ENCODE data around the gene PRKAA1. TPM values are rescaled to one million over a fixed set of nuclear protein-coding genes. Genes with fewer than 3 reads are reported as not detected.
A peak's percentile ranks its signal among the peaks of the same experiment; 100 is the strongest.

Gene PRKAA1
- total and polyA plus RNA-seq, 2 of the 13 experiments (the other 11 are each of a cell fraction or from before 2014, with no cell fraction given), result 36.6 to 58.0 TPM

GRCh38 chr5:40827188-40827977 lies 29.2 kb upstream of the PRKAA1 start:
- no peak for FAIRE-seq
- CTCF ChIA-PET (ENCODE audit: low intra/inter-chr PET ratio, low total read pairs), result no interaction called here
- TF ChIP-seq HNRNPL (IDR thresholded peaks at IDR 0.05; ENCODE audit: low read depth, low read length) (no peak), RBFOX2 (IDR thresholded peaks at IDR 0.05; ENCODE audit: low read depth, low read length) (peak; percentile 20), POLR2A (IDR thresholded peaks at IDR 0.05; ENCODE audit: insufficient read depth in 1 of 2, low read depth in 2 of 2, low read length in 2 of 2) (peak in 1 of 2 experiments; percentile 23; a peak in 1 of 4 replicates), AGO2 (optimal IDR thresholded peaks at IDR 0.05; ENCODE audit: low read depth, low read length) (peak; percentile 63), POLR2G (IDR thresholded peaks at IDR 0.05; ENCODE audit: low read depth, low read length) (peak; percentile 15; the same call in 1 of the 2 replicates)
- BruUV-seq (replicated peaks), result no TSS peak
- H3K27ac ChIP-seq (ENCODE audit: extremely low read length, insufficient read depth, low read length), result no peak overlapping the region
- H3K27me3 ChIP-seq (ENCODE audit: control insufficient read depth in 1 of 2, insufficient read depth in 2 of 2, low read length in 2 of 2), result no peaks in the 10 kb centered on the region
- in situ Hi-C loops (cut with HindIII; ENCODE audit: extremely low pct_ligation_motif_present, low pct_unique_long_range_greater_than_20kb), result no loop called here
- no peak overlapping the region for H3K9ac ChIP-seq (ENCODE audit: insufficient read depth, low read depth, low read length)
- H2AFZ ChIP-seq (ENCODE audit: low read length), result no peak overlapping the region
- H3K9me3 ChIP-seq (ENCODE audit: low read length), result no peaks in the 10 kb centered on the region
- no peak for DNase-seq (ENCODE audit: low spot score)
- no peak for ATAC-seq
- WGBS (ENCODE audit: low lambda C conversion rate), result 96% methylated on average over 14 of the region's 14 CpGs
- no peak overlapping the region for H3K4me3 ChIP-seq (replicated peaks in 1 of 3; ENCODE audit: insufficient read depth in 1 of 3, low read depth in 2 of 3, low read length in 3 of 3)
- peaks cover 26% of the 10 kb centered on the region for H3K4me1 ChIP-seq (ENCODE audit: insufficient read depth, low read length)
- H3K4me2 ChIP-seq (ENCODE audit: low read depth, low read length), result no peak overlapping the region
- peaks cover 16 to 55% of the 10 kb centered on the region in 2 experiments for H3K36me3 ChIP-seq (replicated peaks in 1 of 2; ENCODE audit: control insufficient read depth in 1 of 2, insufficient read depth in 2 of 2, low read length in 2 of 2)
- peaks cover 1% of the 10 kb centered on the region for H3K79me2 ChIP-seq (ENCODE audit: insufficient read depth, low read length)
- intact Hi-C loops (cut with micrococcal nuclease; ENCODE audit: unreplicated experiment), result no loop called here
- POLR2A ChIA-PET, result interaction anchor here (0.7 to 2.2 kb wide), 4 partner anchors 11 to 43 kb away, joined by 4 to 6 read pairs (median 4); partner anchors contain the start of gene PRKAA1
- H4K20me1 ChIP-seq (ENCODE audit: insufficient read depth, low read length), result peaks cover 48% of the 10 kb centered on the region

GRCh38 chr5:40826489-40827187 lies 28.5 kb upstream of the PRKAA1 start:
- POLR2A ChIA-PET, result interaction anchor here (0.7 to 2.2 kb wide), 5 partner anchors 9 to 43 kb away, joined by 3 to 6 read pairs (median 4); partner anchors contain the start of genes PRKAA1 and RPL37
- Histone ChIP-seq H3K9ac (ENCODE audit: insufficient read depth, low read depth, low read length) (no peak overlapping the region), H2AFZ (ENCODE audit: low read length) (no peak overlapping the region), H3K27me3 (ENCODE audit: control insufficient read depth in 1 of 2, insufficient read depth in 2 of 2, low read length in 2 of 2) (no peaks in the 10 kb centered on the region), H4K20me1 (ENCODE audit: insufficient read depth, low read length) (peaks cover 40% of the 10 kb centered on the region), H3K36me3 (replicated peaks in 1 of 2; ENCODE audit: control insufficient read depth in 1 of 2, insufficient read depth in 2 of 2, low read length in 2 of 2) (peaks cover 13 to 47% of the 10 kb centered on the region in 2 experiments), H3K79me2 (ENCODE audit: insufficient read depth, low read length) (no peaks in the 10 kb centered on the region), H3K4me1 (ENCODE audit: insufficient read depth, low read length) (peaks cover 19% of the 10 kb centered on the region), H3K4me2 (ENCODE audit: low read depth, low read length) (no peak overlapping the region), H3K4me3 (replicated peaks in 1 of 3; ENCODE audit: insufficient read depth in 1 of 3, low read depth in 2 of 3, low read length in 3 of 3) (no peak overlapping the region), H3K27ac (ENCODE audit: extremely low read length, insufficient read depth, low read length) (no peak overlapping the region), H3K9me3 (ENCODE audit: low read length) (no peaks in the 10 kb centered on the region)
- DNase-seq (ENCODE audit: low spot score), result no peak
- TF ChIP-seq IKZF4 (CRISPR knock-in tag; IDR thresholded peaks at IDR 0.05; ENCODE audit: borderline replicate concordance, low read depth, not compliant biosample characterization), result no peak
- no peak for TF ChIP-seq ZNF282 (IDR thresholded peaks at IDR 0.05; ENCODE audit: partially characterized antibody)
- TF ChIP-seq POLR2G (IDR thresholded peaks at IDR 0.05; ENCODE audit: low read depth, low read length), result peak; percentile 54; the same call in 1 of the 2 replicates
- no peak for TF ChIP-seq ZSCAN12 (CRISPR knock-in tag; IDR thresholded peaks at IDR 0.05)
- no peak for TF ChIP-seq ZNF484 (CRISPR knock-in tag; IDR thresholded peaks at IDR 0.05; ENCODE audit: borderline replicate concordance, low read depth)
- TF ChIP-seq RBFOX2 (IDR thresholded peaks at IDR 0.05; ENCODE audit: low read depth, low read length), result peak; percentile 48
- TF ChIP-seq POLR2A (IDR thresholded peaks at IDR 0.05; ENCODE audit: insufficient read depth in 1 of 2, low read depth in 2 of 2, low read length in 2 of 2), result 0 out of 4 replicates have a peak, but pooled peaks of 1 of the 2 experiments have one; percentile 1
- 0 out of 2 replicates have a peak, but pooled peaks have one; percentile 9 for TF ChIP-seq RAD21 (CRISPR knock-in tag; IDR thresholded peaks at IDR 0.05)
- no peak for TF ChIP-seq NBN (conservative IDR thresholded peaks at IDR 0.05)
- 0 out of 2 replicates have a peak, but pooled peaks have one; percentile 16 for TF ChIP-seq SSRP1 (CRISPR knock-in tag; IDR thresholded peaks at IDR 0.05)
- TF ChIP-seq ZNF343 (CRISPR knock-in tag; IDR thresholded peaks at IDR 0.05), result no peak
- no TSS peak for BruUV-seq (replicated peaks)
- in situ Hi-C loops (cut with HindIII; ENCODE audit: extremely low pct_ligation_motif_present, low pct_unique_long_range_greater_than_20kb), result no loop called here
- no peak for FAIRE-seq
- no peak for ATAC-seq
- intact Hi-C loops (cut with micrococcal nuclease; ENCODE audit: unreplicated experiment), result no loop called here
- WGBS (ENCODE audit: low lambda C conversion rate), result 96% methylated on average over 5 of the region's 5 CpGs
- CTCF ChIA-PET (ENCODE audit: low intra/inter-chr PET ratio, low total read pairs), result no interaction called here

All from HepG2 (cell line).